Gastroesophageal sphincter (tissue), 3 donors: ENCODE results near the gene ERC1.

Experiments used
- CTCF ChIP-seq, 4 experiments: fragments of 200-600 bp in 2 of 4; fragments of 450-650 bp in 2 of 4; sonication (generic) in 1 of 4; IDR thresholded peaks; one replicate each; pipeline ENCODE4 v1.5.1; 2017 to 2019; ENCODE audit warnings: antibody characterized with exemption in 4 of 4, mild to moderate bottlenecking in 2 of 4, moderate library complexity in 2 of 4
- EP300 ChIP-seq: sonication (generic); formaldehyde crosslinking; IDR thresholded peaks from one replicate; pipeline ENCODE4 v1.6.1; 2017; ENCODE audit warnings: antibody characterized with exemption, mild to moderate bottlenecking
- POLR2A ChIP-seq, 2 donors: fragments of 450-650 bp; IDR thresholded peaks; one replicate each; pipeline ENCODE4 v1.6.1; 2017; ENCODE audit warnings: antibody characterized with exemption in 2 of 2, mild to moderate bottlenecking in 2 of 2, moderate library complexity in 1 of 2
- POLR2AphosphoS5 ChIP-seq: sonication (generic); formaldehyde crosslinking; IDR thresholded peaks from one replicate; pipeline ENCODE4 v1.6.1; 2017; ENCODE audit warnings: antibody characterized with exemption

DNA sequence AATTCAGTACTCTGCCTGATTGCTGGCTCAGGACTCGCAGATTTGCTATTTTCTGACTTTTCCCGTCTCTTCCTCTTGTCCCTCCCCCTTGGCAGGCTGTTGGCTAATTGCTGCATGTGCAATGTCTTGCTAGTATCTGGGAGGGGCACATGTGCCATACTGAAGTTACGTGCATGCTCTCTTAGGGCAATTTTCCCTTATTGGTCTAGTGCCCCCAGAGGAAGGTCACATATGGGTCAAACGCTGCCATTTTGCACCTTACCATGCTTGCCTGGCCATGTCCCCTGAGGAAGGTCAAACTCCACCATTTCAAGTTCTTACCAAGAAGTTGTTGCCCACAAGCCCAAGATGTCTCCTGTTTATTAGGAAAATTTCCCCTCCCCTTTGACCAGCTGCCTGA, 13.9 kb upstream of the ERC1 start:
- TF ChIP-seq EP300 (no peak), CTCF (IDR thresholded peaks at IDR 0.05) (no peak), POLR2AphosphoS5 (no peak), POLR2A (IDR thresholded peaks at IDR 0.05) (no peak)
